HEK293T (cell line): Measurements from ENCODE around the gene ZBTB34.

Source experiments
- CTCF ChIA-PET: fragments of 350-600 bp; formaldehyde crosslinking; extraction: SDS; loops from one replicate; lab custom pipeline; 2021; ENCODE audit warnings: antibody characterized with exemption, inconsistent platforms; lab: Yijun Ruan, JAX
- POLR2A ChIA-PET: fragments of 350-600 bp; formaldehyde crosslinking; extraction: SDS; loops from one replicate; lab custom pipeline; 2020; ENCODE audit warnings: antibody characterized with exemption, inconsistent platforms; lab: Yijun Ruan, JAX
- DNase-seq: peaks from one replicate; pipeline ENCODE4 v3.0.0; 2012; ENCODE audit warnings: mixed read lengths; ENCODE audit errors: extremely low spot score
- ARNT ChIP-seq: fragments of 450-650 bp; IDR thresholded peaks from 2 replicates; pipeline ENCODE4 v1.6.1; 2017; ENCODE audit warnings: mild to moderate bottlenecking
- BHLHE40 ChIP-seq: fragments of 450-650 bp; IDR thresholded peaks from 2 replicates; pipeline ENCODE4 v1.6.1; 2016; ENCODE audit warnings: mild to moderate bottlenecking, moderate library complexity, borderline replicate concordance
- CTBP1 ChIP-seq: fragments of 450-650 bp; IDR thresholded peaks from 2 replicates; pipeline ENCODE4 v1.6.1; 2016; ENCODE audit warnings: borderline replicate concordance
- ELF4 ChIP-seq: fragments of 450-650 bp; IDR thresholded peaks from 2 replicates; pipeline ENCODE4 v1.6.1; 2017; ENCODE audit warnings: antibody characterized with exemption
- FOXA1 ChIP-seq: fragments of 450-650 bp; IDR thresholded peaks from 2 replicates; pipeline ENCODE4 v1.6.1; 2016; ENCODE audit warnings: mild to moderate bottlenecking
- FOXK2 ChIP-seq: fragments of 450-650 bp; IDR thresholded peaks from 2 replicates; pipeline ENCODE4 v1.6.1; 2016; ENCODE audit warnings: mild to moderate bottlenecking
- FOXM1 ChIP-seq: fragments of 450-650 bp; IDR thresholded peaks from 2 replicates; pipeline ENCODE4 v1.6.1; 2017; ENCODE audit warnings: mild to moderate bottlenecking, borderline replicate concordance
- HDGF ChIP-seq: fragments of 450-650 bp; IDR thresholded peaks from 2 replicates; pipeline ENCODE4 v1.6.1; 2017; ENCODE audit warnings: antibody characterized with exemption, borderline replicate concordance
- L3MBTL2 ChIP-seq: fragments of 450-650 bp; conservative IDR thresholded peaks from 2 replicates; pipeline ENCODE4 v1.6.1; 2016; ENCODE audit warnings: mild to moderate bottlenecking
- LEF1 ChIP-seq: fragments of 450-650 bp; IDR thresholded peaks from 2 replicates; pipeline ENCODE4 v1.6.1; 2017; ENCODE audit warnings: mild to moderate bottlenecking, borderline replicate concordance
- NFRKB ChIP-seq: fragments of 450-650 bp; IDR thresholded peaks from 2 replicates; pipeline ENCODE4 v1.6.1; 2016; ENCODE audit warnings: mild to moderate bottlenecking, moderate library complexity
- SP1 ChIP-seq: fragments of 450-650 bp; IDR thresholded peaks from 2 replicates; pipeline ENCODE4 v1.6.1; 2017
- SUZ12 ChIP-seq: fragments of 450-650 bp; IDR thresholded peaks from 2 replicates; pipeline ENCODE4 v1.6.1; 2016; ENCODE audit warnings: mild to moderate bottlenecking
- TARDBP ChIP-seq: fragments of 450-650 bp; IDR thresholded peaks from 2 replicates; pipeline ENCODE4 v1.6.1; 2016
- ZNF384 ChIP-seq: fragments of 450-650 bp; IDR thresholded peaks from 2 replicates; pipeline ENCODE4 v1.6.1; 2016
- TF ChIP-seq, protein P1 (sequence below): fragments of 450-650 bp; IDR thresholded peaks from 2 replicates; pipeline ENCODE4 v1.6.1; 2016

The ZBTB34 gene

DNA sequence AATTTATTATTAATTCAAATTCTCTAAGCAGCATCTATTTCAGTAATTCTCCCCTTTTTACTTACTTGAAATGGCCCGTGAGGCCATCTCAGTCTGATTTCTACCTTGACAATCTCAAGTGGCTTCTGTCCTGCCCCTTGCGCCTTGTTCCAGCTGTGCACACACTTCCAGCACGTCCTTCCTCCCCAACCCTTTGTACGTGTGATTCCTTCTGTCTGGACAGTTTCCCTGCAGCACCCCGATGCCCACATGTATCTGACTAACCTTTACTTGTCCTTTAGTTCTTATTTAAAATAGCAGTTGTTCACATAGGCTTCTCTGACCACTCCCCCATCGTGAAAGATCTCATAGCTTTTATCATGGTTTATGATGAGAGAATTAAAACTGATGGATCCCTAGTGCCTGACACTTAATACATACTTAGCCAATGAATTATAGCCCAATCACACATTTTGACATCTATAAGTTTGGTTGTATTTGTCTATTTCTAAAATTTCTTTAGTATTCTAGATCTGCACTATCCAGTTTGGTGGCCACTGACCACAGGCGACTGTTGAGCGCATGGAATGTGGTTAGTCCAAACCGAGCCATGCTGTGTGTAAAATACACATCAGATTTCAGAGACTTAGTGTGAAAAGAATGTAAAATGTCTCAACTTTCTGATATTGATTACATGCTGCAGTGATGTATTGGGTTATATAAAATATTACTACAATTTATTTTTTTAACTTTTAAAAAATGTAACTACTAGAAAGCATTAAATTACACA is 14.3 kb downstream of the ZBTB34 start:
- no peak for DNase-seq
- CTCF ChIA-PET: no interaction called here
- POLR2A ChIA-PET: no interaction called here
- no peak for TF ChIP-seq ARNT
- TF ChIP-seq HDGF: no peak
- no peak for TF ChIP-seq BHLHE40
- no peak for TF ChIP-seq FOXA1
- no peak for TF ChIP-seq SUZ12
- no peak for TF ChIP-seq L3MBTL2
- TF ChIP-seq SP1: no peak
- no peak for TF ChIP-seq ELF4
- no peak for TF ChIP-seq FOXK2
- TF ChIP-seq ZNF384: no peak

DNA sequence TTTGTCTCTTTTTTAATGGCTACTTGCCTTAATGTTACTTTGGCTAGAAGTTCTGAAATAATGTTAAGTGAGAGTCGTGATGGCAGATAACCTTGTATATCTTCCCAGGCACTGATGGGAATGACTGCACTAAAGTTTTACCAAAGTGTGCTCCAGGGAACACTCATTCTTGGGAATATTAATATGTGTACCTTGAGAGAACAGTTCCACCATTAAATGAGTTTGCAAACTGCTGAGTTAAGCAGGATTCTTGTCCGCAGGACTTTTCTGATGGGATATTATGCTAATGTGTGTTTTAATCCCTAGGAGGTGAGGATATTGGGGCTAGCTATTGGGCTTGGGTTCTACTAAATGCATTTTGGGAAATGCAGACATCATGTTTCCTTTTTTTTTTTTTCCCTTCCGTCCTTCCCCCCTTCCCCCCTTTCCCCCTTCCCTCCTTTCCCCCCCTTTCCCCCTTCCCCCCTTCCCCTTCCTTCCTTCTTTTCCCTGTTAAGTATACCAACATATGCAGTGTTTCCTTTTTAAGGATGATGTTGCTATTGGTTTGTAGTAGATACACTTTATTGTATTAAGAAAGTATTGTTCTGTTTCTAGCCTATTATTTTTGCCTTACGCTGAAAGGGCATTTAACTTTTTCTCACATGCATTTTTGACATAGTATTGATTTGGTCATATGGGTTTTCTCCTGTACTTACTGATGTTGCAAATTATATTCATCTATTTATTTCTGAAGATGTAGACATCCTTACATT is 15.5 kb downstream of the ZBTB34 start:
- TF ChIP-seq TARDBP: no peak
- TF ChIP-seq FOXA1: no peak
- TF ChIP-seq ZNF384: no peak
- no peak for TF ChIP-seq SUZ12
- TF ChIP-seq CTBP1: no peak
- ChIA-PET POLR2A (no interaction called here), CTCF (interaction anchor here (0.6 kb wide), 1 partner anchor 1022 kb away, joined by 3 read pairs; no protein-coding TSS in a partner anchor)
- no peak for DNase-seq

DNA sequence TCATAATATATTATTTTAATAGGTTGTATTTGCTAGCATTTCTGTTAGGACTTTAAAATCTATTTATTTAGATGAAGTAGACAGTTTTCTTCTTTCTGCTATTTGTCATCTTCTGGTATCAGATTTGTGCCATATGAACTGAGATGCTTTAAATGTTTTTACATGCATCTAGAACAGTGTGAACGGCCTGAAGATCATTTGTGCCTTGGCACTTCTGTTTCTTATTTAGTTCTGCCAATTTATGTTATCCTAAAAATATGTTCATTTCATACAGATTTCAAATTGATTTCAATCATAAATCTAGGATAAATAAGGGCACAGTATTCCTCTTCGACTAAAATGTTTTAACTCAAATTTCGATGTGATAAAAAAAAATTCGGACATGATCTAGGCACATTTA is 16.1 kb downstream of the ZBTB34 start:
- no peak for DNase-seq
- TF ChIP-seq ELF4 (no peak), BHLHE40 (no peak), TARDBP (no peak), NFRKB (no peak), FOXK2 (no peak), ZNF384 (no peak), LEF1 (no peak), HDGF (no peak), L3MBTL2 (no peak), FOXM1 (no peak), ARNT (no peak), FOXA1 (no peak), CTBP1 (no peak), SP1 (no peak)
- TF ChIP-seq, protein P1, sequence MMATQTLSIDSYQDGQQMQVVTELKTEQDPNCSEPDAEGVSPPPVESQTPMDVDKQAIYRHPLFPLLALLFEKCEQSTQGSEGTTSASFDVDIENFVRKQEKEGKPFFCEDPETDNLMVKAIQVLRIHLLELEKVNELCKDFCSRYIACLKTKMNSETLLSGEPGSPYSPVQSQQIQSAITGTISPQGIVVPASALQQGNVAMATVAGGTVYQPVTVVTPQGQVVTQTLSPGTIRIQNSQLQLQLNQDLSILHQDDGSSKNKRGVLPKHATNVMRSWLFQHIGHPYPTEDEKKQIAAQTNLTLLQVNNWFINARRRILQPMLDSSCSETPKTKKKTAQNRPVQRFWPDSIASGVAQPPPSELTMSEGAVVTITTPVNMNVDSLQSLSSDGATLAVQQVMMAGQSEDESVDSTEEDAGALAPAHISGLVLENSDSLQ: no peak
- POLR2A ChIA-PET: no interaction called here
- CTCF ChIA-PET: interaction anchor here (0.6 kb wide), 2 partner anchors 461 to 1022 kb away, joined by 3 to 4 read pairs; no protein-coding TSS in a partner anchor

DNA sequence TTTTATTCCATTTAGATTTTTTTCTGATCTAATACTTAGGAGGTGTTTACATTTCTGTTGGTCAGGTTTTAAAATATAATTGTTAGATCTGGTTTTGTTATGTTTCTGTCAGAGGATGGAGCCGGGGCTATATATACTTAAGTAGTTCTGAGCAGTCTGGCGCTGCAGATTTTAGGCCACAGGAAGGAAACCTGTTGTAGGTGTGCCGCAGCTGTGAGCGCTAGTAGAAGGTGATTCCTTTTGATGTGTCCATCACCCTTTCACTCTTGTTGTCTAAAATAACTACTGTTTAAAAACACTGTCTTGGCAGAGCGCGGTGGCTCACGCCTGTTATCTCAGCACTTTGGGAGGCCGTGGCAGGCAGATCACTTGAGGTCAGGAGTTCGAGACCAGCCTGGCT is 17.0 kb downstream of the ZBTB34 start:
- ChIA-PET CTCF (no interaction called here), POLR2A (no interaction called here)
- no peak for TF ChIP-seq ZNF384
- DNase-seq: no peak

DNA sequence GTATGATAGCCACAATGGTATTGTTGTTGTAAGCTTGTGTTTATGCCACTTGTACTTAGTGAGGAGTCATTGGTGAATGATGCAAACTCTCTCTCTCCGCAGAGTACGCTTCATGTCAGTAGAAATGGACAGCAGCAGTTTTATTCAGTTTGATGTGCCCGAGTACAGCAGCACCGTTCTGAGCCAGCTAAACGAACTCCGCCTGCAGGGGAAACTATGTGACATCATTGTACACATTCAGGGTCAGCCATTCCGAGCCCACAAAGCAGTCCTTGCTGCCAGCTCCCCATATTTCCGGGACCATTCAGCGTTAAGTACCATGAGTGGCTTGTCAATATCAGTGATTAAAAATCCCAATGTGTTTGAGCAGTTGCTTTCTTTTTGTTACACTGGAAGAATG is 18.8 kb downstream of the ZBTB34 start:
- no peak for DNase-seq
- ChIA-PET POLR2A (no interaction called here), CTCF (no interaction called here)
- TF ChIP-seq SUZ12 (no peak), CTBP1 (no peak), FOXA1 (no peak), NFRKB (no peak)

DNA sequence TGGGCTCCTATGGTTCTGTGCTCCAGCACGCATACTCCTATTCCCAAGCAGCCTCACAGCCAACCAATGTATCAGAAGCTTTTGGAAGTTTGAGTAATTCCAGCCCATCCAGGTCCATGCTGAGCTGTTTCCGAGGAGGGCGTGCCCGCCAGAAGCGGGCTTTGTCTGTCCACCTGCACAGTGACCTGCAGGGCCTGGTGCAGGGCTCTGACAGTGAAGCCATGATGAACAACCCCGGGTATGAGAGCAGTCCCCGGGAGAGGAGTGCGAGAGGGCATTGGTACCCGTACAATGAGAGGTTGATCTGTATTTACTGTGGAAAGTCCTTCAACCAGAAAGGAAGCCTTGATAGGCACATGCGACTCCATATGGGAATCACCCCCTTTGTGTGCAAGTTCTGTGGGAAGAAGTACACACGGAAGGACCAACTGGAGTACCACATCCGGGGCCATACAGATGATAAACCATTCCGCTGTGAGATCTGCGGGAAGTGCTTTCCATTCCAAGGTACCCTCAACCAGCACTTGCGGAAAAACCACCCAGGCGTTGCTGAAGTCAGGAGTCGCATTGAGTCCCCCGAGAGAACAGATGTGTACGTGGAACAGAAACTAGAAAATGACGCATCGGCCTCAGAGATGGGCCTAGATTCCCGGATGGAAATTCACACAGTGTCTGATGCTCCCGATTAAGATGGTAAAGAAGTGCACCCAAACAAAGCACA is 19.9 kb downstream of the ZBTB34 start:
- CTCF ChIA-PET: no interaction called here
- TF ChIP-seq LEF1 (no peak), ELF4 (no peak), FOXA1 (no peak), ARNT (no peak), TARDBP (no peak), ZNF384 (no peak), SUZ12 (no peak), SP1 (no peak), FOXK2 (no peak), NFRKB (no peak), FOXM1 (no peak), HDGF (no peak), BHLHE40 (no peak), L3MBTL2 (no peak), CTBP1 (no peak)
- TF ChIP-seq, protein P1: no peak
- POLR2A ChIA-PET: no interaction called here
- DNase-seq: no peak
